IPS-11a (cell line): Measurements from ENCODE around the gene TMBIM4.
"Not testable (repeated sequence)": the region's sequence is repeated elsewhere in the genome, so short reads cannot be mapped to it uniquely, and the experiment has no call there.

Experiments used
- H3K4me3 ChIP-seq: one replicate; pipeline ENCODE4 v1.5.1; 2013; ENCODE audit warnings: low read depth, low read length, control low read depth

The TMBIM4 gene

DNA sequence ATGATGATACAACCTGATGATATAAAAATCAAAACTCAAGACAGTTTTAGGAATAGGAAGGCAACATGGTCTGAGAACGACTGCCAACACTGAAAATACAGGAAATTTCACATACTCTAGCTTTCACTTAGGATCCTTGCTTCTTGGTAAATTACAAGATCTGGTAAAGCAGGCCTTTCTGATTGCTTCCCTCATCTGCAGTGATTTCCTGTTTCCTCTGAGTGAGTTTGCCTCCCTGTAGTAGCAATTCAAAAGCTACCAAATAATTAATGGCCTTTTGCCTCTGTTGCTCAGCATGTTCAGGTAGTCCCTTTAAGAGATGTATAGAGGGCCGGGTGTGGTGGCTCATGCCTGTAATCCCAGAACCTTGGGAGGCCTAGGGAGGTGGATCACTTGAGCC lies 17.2 kb upstream of the TMBIM4 start:
- H3K4me3 ChIP-seq: no peak overlapping the region

DNA sequence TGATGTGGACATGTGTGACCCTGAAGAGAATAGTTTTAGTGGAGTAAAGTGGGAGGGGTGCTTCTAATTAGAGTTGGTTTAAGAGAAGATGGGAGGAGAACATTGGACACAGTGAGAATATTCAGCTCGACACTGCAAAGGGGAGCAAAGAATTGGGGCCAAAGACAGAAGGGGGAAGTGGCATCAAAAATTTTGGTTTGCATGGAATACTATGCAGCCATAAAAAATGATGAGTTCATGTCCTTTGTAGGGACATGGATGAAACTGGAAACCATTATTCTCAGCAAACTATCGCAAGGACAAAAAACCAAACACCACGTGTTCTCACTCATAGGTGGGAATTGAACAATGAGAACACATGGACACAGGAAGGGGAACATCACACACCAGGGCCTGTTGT lies 15.0 kb upstream of the TMBIM4 start:
- not testable (repeated sequence) for H3K4me3 ChIP-seq

DNA sequence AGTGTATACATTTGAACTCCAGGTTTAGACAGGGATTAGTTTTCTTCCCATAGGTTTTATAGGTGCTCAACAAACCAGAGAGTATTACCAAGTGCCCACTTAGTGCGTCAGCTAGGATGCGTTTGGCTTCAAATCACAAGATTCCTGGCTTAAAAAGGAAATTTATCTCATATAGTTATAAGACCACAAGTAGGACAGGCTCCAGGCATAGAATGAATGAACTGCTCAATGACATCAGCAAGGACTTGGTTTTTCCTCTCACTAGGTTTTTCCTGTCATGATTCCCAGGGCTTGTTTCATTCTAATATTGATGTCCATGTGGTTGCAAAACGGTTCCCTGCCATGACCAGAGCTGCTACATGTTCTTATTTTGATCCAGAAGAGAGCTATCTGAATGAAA lies 13.2 kb upstream of the TMBIM4 start:
- H3K4me3 ChIP-seq: no peak overlapping the region

DNA sequence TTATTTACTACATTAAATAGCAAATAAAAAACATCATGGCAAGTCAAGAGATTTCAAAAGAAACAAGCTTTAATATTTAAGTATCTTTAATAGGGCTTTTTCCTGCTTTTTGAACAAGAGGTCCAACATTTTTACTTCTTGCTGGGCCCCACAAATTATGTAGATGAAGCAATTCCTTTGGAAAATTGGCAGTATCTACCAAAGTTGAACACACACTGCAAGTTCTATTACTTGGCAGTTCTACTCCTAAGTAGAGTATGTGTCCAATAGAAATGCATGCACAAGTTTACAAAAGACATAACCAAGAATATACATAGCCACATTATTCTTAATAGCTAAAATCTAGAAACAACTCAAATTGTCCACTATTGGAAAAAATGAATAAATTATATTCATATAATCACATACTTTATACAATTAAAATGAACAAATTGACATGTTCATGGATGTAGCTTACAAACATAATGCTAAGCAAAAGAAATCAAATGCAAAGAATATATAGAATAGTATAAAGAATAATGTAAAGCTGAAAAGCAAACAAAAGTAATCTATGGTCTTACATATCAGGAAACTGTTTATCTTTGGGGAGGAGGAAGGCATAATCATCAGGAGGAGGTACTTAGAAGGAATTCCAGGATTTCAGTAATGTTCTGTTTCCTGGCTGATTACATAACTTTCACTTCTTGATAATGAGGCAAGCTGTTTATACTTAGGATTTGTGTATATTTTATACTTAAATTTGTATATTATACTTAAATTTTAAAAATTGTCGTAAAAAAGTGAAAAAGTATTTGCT lies 6.5 kb upstream of the TMBIM4 start:
- no peak overlapping the region for H3K4me3 ChIP-seq

DNA sequence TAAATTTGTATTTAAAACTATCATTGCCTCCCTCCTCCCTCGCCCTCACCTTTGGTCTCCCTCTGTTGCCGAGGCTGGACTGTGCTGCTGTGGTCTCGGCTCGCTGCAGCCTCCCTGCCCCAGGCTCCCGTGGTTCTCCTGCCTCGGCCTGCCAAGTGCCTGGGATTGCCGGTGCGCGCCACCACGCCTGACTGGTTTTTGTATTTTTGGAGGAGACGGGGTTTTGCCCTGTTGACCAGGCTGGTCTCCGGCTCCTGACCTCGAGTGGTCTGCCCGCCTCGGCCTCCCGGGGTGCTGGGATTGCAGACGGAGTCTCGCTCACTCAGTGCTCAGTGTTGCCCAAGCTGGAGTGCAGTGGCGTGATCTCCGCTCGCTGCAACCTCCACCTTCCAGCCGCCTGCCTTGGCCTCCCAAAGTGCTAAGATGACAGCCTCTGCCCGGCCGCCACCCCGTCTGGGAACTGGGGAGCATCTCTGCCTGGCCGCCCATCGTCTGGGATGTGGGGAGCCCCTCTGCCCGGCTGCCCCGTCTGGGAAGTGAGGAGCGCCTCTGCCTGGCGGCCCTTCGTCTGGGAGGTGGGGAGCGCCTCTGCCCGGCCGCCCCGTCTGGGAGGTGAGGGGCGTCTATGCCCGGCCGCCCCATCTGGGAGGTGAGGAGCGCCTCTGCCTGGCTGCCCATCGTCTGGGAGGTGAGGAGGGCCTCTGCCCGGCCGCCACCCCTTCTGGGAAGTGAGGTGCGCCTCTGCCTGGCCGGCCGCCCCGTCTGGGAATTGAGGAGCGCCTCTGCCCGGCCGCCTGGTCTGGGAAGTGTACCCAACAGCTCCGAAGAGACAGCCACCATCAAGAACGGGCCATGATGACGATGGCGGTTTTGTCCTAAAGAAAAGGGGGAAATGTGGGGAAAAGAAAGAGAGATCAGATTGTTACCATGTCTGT lies 4.9 kb upstream of the TMBIM4 start:
- not testable (repeated sequence) for H3K4me3 ChIP-seq

DNA sequence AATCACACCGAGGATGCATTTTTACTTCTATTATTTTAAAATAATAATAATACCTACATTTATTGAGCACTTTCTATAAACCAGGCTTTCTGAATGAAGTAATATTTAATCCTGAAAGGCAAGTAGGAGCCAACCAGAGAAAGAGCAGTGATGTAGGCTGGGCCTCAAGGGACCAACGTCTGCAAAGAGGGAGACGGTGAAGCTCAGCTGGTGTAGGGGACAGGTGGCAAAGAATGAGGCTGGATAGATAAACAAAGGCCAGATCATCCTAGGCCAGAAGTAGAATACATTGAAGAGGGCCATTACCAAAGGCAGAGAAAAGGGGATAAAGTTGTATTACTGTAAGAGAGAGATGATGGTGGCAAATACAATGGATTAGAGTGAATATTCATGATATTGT lies 810 bp upstream of the TMBIM4 start:
- no peak overlapping the region for H3K4me3 ChIP-seq

DNA sequence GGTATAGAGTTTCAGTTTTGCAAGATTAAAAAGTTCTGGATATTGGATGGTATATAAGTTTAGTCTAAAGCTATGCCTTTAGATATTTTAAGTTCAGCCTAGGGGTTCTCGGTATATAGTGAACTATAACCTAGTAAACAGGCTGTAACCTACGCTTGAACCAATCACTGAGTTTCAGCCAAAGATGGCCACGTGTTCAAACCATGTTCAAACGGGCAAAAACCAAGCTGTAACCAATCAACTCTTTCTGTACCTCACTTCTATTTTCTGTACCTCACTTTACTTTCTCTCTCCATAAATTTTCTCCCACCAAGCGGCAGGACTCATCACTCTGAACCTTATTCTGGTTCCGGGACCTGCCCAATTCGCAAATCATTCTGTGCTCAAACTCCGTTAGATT lies 1.4 kb downstream of the TMBIM4 start:
- H3K4me3 ChIP-seq: no peak overlapping the region

DNA sequence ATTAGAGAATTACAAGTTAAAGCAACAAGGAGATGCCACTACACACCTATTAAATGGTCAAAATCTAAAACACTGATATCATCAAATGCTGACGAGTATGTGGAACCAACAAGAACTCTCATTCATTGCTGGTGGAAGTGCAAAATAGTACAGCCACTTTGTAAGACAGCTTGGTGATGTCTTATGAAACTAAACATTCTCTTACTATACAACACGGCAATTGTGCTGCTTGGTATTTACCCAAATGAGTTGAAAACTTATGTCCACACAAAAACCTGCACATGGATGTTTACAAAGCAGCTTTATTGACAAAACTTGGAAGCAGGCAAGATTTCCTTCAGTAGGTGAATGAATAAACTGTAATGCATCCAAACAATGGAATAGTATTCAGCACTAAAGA lies 3.2 kb downstream of the TMBIM4 start:
- H3K4me3 ChIP-seq: no peak overlapping the region

DNA sequence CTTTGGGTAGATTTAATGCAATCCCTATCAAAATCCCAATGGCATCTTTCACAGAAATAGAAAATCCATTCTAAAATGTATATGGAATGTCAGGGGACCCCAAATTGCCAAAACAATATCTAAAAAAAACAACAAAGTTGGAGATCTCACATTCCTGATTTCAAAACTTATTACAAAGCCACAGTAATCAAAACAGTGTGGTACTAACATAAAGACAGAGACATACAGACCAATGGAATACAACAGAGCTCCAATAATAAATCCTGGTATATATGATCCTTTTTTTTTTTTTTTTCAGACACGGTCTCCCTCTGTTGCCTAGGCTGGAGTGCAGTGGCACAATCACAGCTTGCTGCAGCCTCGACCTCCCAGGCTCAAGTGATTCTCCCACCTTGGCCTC lies 4.7 kb downstream of the TMBIM4 start:
- H3K4me3 ChIP-seq: no peak overlapping the region

DNA sequence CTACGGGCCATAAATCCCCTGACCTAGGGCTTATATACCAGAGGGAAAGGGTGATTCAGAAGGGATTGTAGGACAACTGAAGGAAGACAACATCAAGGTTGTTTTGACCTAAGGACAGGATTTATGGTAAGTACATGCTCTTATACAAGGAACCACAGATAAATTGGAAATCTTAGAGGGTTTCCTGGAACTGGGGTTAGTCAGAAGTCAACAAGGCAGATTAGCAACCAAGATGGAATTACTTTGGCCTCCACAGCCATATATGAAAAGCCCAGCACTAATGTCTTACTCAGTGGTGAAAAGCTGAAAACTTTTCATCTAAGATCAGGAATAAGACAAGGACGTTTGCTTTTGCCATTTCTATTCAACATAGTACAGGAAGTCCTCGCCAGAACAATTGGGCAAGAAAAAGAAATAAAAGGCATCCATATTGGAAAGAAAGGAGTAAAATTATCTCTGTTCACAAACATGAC lies 5.4 kb downstream of the TMBIM4 start:
- no peak overlapping the region for H3K4me3 ChIP-seq

DNA sequence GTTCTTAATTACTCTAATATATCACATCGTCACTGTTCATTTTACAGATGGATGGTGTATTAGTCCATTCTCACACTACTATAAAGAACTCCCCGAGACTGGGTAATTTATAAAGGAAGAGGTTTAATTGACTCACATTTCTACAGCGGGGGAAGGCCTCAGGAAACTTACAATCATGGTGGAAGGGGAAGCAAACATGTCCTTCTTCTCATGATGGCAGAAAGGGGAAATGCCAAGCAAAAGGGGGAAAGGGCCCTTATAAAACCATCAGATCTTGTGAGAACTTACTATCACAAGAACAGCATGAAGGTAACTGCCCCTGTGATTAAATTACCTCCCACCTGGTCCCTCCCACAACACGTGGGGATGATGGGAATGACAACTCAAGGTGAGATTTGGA lies 6.5 kb downstream of the TMBIM4 start:
- no peak overlapping the region for H3K4me3 ChIP-seq

DNA sequence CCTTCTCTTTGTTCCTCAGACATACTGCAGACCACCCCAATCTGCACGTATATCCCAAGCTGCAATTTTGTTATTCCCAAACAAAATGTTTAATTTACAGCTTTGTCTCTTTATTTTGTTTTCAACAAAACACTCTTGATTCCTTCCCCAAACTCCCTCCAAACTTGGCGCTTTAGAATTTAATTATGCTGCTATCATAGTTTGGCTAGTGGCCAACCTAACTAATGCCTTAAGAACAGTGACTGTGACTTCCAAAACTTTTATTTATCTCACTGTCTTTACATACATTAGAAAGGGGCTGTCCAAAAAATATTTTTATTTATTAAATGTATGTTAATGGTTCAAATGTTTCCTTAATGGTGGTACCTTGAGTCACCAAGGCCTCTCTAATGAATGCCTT lies 7.1 kb downstream of the TMBIM4 start:
- H3K4me3 ChIP-seq: no peak overlapping the region

DNA sequence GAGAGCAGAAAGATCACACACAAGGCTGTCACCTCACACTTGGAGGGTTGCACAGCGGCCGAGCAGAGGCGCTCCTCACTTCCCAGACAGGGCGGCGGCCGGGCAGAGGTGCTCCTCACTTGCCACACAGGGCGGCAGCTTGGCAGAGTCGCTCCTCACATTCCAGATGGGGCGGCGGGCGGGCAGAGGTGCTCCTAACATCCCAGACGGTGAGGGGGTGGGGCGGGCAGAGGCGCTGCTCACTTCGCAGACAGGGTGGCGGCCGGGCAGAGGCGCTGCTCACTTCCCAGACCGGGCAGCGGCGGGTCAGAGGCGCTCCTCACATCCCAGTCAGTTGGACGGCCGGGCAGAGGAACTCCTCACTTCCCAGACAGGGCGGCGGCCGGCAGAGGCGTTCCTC lies 9.1 kb downstream of the TMBIM4 start:
- H3K4me3 ChIP-seq: no peak overlapping the region

DNA sequence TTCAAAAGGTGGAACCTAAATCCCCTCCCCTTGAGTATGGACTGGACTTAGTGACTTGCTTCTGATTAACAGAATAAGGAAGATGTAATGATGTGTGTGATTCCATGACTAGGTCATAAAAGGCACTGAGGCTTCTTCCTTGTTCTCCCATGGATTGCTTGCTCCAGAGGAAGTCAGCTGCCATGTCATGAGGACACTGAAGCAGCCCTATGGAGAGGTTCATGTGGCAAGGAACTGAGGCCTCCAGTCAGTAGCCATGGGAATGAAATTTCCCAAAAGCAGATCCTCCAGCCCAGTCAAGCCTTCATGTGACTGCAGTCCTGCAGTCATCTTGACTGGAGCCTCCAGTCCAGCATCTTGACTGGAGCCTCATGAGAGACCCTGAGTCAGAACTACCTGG lies 10.7 kb downstream of the TMBIM4 start:
- no peak overlapping the region for H3K4me3 ChIP-seq

DNA sequence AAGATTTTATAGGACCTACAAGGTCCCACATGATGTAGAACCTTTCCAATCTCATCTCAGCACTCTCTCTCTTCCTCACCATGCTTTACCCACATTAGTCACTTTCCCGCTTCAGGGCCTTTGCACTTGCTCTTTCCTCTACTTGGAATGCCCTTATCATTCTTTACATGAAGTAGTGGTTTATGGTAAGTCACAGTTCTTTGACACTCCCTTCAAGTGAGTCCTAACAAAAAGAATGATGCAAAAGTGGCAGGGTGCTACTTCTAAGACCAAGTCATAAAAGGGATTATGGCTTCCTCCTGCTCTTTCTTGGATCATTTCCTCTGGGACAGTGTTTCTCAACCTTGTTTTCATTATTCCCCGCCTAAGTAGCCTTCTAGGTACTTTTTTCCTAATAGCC lies 13.1 kb downstream of the TMBIM4 start:
- no peak overlapping the region for H3K4me3 ChIP-seq

DNA sequence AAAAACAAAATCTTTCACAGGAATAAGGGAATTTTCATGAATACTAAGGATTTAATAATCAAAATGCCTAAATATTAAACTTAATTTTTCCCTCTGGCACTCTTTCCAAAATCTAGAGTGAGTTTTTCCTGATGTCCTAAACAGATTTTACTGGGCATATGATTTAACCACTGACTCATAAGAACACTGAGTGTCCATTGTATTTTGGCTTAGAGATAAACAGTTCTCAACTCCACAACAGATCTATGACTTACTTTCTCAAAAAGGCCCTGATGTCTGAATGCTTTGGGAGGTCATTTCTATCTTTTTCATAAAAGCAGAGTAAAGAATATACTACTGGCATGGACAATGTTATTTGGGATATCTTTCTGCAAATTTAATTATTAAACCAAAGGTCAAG lies 15.0 kb downstream of the TMBIM4 start:
- H3K4me3 ChIP-seq: no peak overlapping the region

DNA sequence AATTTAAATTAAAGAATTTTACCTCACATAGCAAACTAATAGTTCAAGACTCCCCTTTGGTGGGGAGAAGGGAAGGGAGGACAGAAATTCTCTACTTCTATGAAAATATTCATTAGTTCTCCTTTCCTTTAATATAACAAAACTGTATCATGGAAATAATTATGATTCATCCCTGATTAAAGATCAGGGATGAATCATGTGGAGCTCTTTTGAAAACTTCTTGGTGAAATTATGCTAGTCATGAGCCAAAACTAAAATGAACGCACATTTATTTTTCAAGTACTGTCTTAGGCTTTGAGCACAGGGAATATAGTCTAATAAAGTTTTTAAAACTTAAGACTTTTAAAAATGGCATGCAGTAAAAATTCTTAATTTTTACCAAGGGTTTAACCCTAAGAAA lies 17.1 kb downstream of the TMBIM4 start:
- H3K4me3 ChIP-seq: no peak overlapping the region

DNA sequence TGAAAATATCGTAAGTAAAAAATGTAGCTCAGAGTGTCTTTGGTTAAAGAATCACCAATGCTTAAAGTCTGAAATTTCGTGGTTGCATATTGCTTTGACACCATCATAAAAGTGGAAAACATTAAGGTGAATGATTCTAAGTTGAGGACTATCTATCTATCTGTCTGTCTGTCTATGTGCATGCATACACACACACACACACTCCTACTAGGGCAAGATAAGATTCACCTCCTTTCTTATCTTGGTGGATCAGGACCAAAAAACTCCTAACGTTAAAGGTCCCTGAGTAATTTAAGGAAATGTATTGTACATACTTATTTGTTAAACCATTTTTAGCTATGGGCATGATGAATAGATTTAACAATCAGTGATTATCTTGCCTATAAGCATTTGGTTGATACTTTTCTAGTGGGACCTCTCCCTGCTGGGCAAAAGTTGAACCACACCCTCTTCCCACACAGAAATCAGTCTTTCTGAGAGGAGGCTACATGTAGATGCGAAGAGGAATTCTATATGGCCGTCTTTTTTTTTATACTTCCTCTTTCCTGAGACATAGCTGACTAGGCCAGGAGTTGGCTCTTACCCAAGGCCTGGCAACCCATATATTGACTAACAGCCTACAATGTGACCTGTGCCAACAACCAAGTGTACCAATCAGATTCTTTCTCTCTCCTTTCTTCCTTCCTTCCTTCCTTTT lies 19.9 kb downstream of the TMBIM4 start:
- H3K4me3 ChIP-seq: no peak overlapping the region

DNA sequence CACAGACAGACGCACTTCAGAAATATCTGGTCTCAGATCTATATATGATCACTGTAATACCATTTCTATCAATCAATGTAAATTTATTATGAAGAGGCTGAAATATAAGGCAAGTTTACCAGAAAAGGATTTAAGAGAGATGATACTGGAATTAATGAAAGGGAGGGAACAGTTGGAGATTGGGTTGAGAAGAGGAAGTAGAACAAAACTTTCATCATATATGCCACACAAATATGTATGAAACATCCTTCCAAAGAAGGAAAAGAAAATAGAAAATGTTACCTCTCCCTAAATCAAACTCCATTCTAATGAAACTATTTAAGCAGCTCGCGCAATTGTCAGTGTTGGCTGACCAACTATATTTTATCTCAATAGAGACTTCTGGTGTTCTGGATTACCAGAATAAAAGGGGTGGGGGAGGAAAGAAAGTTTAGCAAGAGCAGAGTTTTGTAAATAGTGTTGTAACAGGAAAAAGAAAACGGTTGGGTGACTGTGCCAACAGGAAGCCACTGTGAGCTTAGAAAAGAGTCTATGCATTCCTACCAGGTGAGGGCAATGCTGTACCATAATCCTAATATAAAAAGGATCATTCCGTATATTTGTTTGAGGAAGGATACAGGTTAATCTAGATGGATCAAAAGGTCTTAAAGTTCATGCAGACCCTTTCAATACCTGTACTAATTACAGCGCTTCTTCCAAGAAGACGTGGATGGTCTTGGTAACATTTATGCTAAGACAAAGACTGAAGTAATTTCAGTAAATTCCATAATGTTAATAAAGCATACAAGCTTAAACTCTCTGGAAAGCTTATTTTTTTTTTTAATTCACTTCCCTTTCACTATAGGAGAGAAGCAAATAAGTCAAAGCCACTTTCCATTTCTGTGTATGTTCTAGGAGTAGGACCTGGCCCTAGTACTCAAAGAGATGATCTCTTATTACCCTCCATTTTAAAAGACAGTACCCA lies 24.7 kb downstream of the TMBIM4 start:
- no peak overlapping the region for H3K4me3 ChIP-seq

DNA sequence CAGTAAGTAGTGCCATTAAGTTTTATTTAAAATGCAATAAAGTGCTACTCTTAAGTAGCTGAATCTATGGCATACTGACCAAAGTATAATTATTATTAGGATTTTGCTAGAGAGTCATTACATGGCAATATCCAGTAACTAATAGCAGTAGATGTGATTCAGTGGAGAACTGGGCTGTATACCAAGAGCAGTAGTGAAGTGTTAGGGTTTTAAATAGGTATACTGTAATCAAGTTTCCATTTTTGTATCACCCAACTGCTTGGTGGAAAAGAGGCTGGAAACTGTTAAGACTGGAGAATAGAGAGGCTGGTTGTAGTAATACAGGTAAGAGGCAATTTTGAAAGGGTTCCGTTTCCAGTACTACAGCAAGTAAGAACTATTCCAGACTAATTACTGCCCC lies 25.9 kb downstream of the TMBIM4 start:
- no peak overlapping the region for H3K4me3 ChIP-seq
